Aorta (tissue), 5 donors: ENCODE results near the gene TBX21. TPM values are rescaled to one million over a fixed set of nuclear protein-coding genes. Genes with fewer than 3 reads are reported as not detected.

Experiments
- ATAC-seq: fragments of 200-7000 bp; cut with Tn5 transposase; one replicate; pipeline ENCODE4 v1.9.1; 2022; ENCODE audit warnings: moderate library complexity; ENCODE audit not compliant: low FRiP score
- DNase-seq, 2 donors: peaks; one replicate each; pipeline ENCODE4 v3.0.0-alpha.2; 2020
- H3K27ac ChIP-seq, 2 donors: one replicate each; pipeline ENCODE4 v1.5.1; 2013; ENCODE audit warnings: low read length in 2 of 2, mild to moderate bottlenecking in 2 of 2, moderate library complexity in 2 of 2, control low read depth in 1 of 2, inconsistent platforms in 1 of 2, low read depth in 1 of 2
- H3K27me3 ChIP-seq, 2 donors: one replicate each; pipeline ENCODE4 v1.6.1; 2013; ENCODE audit warnings: control low read depth in 1 of 2, low read length in 1 of 2, mild to moderate bottlenecking in 1 of 2, moderate library complexity in 1 of 2; ENCODE audit not compliant: insufficient read depth in 2 of 2, control insufficient read depth in 1 of 2
- H3K36me3 ChIP-seq, 2 donors: one replicate each; pipeline ENCODE4 v1.6.1; 2013; ENCODE audit warnings: control low read depth in 1 of 2, low read length in 1 of 2, mild to moderate bottlenecking in 1 of 2; ENCODE audit not compliant: insufficient read depth in 2 of 2, control insufficient read depth in 1 of 2
- H3K4me1 ChIP-seq, 2 donors: one replicate each; pipeline ENCODE4 v1.6.1; 2013; ENCODE audit warnings: low read length in 2 of 2, control low read depth in 1 of 2, mild to moderate bottlenecking in 1 of 2, moderate library complexity in 1 of 2; ENCODE audit not compliant: insufficient read depth in 2 of 2, control insufficient read depth in 1 of 2
- H3K4me3 ChIP-seq, 2 donors: one replicate each; pipeline ENCODE4 v1.5.1; 2013; ENCODE audit warnings: low read length in 2 of 2, control low read depth in 1 of 2, mild to moderate bottlenecking in 1 of 2
- H3K9me3 ChIP-seq: one replicate; pipeline ENCODE4 v1.6.1; 2013; ENCODE audit warnings: mild to moderate bottlenecking, low read length; ENCODE audit not compliant: control insufficient read depth
- WGBS, 2 donors: extraction: QIAGEN DNeasy Blood & Tissue Kit; methylation state at CpG; one replicate each; pipeline ENCODE4 v1.1.7; 2013; 5-methylcytosine and 5-hydroxymethylcytosine counted together
- intact Hi-C, 2 donors: fragments of 100-400 bp; cut with DNase I; formaldehyde crosslinking; loops; one replicate each; pipeline versions ENCODE4 v1.14.2 to v1.15.0; 2022
- polyA plus RNA-seq, 2 donors: library from polyadenylated mRNA; stranded (reverse); fragments of 200-250 nt; gene quantifications; one replicate each; pipeline ENCODE4 v1.2.3, GENCODE V29; 2013
- total RNA-seq, 2 donors: library from RNA; stranded (reverse); fragmentation: NEBNext Ultra II Directional; extraction: Animal tissue kit (Norgen Biotek cat#: 25700); gene quantifications; one replicate each; pipeline ENCODE4 v1.2.1, GENCODE V29; 2021
- donor health status: healthy with polysubstance abuse.
- donor health status: Bipolar disorder and iron deficiency.
- donor health status: DM: no; HTN: no; CAD: no.
- donor health status: DM: no; HTN: no; CAD: no.
- donor health status: DM: yes; HTN: yes; CAD: no.

The TBX21 gene
- total and polyA plus RNA-seq, 4 donors: 0.39 to 0.99 TPM; not detected in 2

DNA sequence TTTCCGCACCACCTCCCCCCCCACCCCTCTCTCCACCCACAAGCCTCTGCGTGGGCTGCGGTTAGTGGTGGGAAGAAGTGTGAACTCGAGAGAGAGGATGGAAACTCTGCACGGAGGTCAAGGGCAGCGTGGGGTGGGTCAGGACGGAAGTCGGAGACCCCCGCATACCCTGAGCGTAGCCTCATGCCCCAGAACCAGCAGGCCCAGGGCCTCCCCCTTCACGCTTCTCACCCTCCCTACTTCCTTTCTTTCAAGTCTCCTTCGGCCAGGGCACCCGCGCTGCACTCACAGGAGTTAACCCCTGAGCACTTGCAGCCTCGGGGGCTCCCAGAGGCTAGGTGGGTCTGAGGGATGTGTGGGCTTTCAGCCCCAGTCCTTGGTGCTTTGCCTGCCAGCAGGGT is 29.8 kb upstream of the TBX21 start:
- ATAC-seq (no peak), DNase-seq (peak; percentile 43 to 71)
- H3K9me3 ChIP-seq: no peaks in the 10 kb centered on the region

DNA sequence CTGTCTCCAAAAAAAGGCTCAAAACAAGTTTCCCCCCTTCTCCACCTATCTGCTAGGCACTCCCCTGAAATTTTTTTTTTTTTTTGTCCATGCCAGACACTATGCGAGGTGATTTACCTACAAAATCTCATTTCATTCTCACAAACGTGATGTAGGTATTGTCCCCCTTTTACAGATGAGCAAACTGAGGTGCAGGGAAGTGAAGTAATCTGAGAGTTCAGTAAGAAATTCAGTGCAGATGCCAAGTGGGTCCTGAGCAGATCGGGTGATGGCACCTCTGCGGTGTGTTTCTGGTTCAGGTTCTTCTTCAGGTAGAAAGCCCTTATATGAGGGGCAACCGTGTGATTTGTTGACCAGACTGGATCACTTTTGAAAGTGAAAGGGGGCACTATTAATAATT is 29.4 kb upstream of the TBX21 start:
- H3K9me3 ChIP-seq: no peaks in the 10 kb centered on the region
- 93 to 94% methylated on average over 5 of the region's 5 CpGs for WGBS, 2 donors
- DNase-seq (peak in 1 of 2 donors; percentile 8), ATAC-seq (no peak)
- no peak overlapping the region for H3K27ac ChIP-seq
- H3K4me3 ChIP-seq: no peak overlapping the region
- intact Hi-C loops: no loop called here
- H3K4me1 ChIP-seq: no peaks in the 10 kb centered on the region
- no peaks in the 10 kb centered on the region for H3K36me3 ChIP-seq
- H3K27me3 ChIP-seq: no peaks in the 10 kb centered on the region

More for the DNA sequence above, 29.8 kb upstream of the TBX21 start:
- no peaks in the 10 kb centered on the region for H3K4me1 ChIP-seq
- WGBS, 2 donors: 78 to 83% methylated on average over 13 to 15 of the region's 15 CpGs
- intact Hi-C loops: no loop called here
- H3K27ac ChIP-seq: no peak overlapping the region
- H3K27me3 ChIP-seq: no peaks in the 10 kb centered on the region
- no peaks in the 10 kb centered on the region for H3K36me3 ChIP-seq
- no peak overlapping the region for H3K4me3 ChIP-seq

DNA sequence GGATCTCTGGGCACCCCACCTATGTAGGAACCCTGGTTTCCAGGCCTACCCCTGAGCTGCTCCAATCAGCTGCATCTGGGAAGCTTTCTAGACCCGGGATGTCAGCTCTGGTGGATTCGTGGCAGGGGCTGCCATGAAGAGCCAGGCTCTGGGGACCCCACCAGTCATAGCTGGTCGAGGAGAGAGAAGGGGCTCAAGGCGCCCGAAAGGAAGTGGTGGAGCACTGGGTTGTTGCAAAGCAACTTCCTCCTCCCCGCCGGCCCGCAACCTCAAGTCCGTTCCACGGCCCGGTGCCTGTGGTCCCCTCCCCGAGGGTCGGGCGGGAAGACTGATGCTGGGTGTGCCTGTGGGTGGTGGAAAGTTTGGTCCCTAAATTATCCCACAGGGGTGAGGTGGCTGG is 28.9 kb upstream of the TBX21 start:
- H3K4me1 ChIP-seq: no peaks in the 10 kb centered on the region
- no peak overlapping the region for H3K4me3 ChIP-seq
- no peak overlapping the region for H3K27ac ChIP-seq
- no peaks in the 10 kb centered on the region for H3K36me3 ChIP-seq
- peak; percentile 58 to 75 for DNase-seq
- H3K9me3 ChIP-seq: no peaks in the 10 kb centered on the region
- 82% methylated on average over 14 of the region's 14 CpGs for WGBS, 2 donors
- intact Hi-C loops: no loop called here
- H3K27me3 ChIP-seq: no peaks in the 10 kb centered on the region
- no peak for ATAC-seq

DNA sequence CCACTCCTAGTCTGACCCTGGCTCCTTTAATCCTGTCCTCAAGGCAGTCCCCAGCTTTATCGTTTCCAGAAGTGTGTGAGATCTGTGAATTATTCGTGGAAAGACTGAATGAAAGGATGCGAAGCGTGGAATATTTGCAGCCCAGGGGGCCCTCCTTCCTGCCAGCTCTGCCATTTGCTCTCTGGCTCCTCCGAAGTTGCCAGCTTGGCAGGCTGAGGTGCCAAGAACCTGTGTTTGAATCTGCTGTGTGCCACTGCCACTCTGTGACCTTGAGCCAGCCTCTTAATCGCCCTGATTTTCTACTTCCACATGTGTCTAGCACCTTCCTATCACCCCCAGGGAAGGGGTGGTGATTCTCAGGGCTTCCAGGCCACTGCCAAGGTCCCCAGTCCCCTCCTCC is 28.3 kb upstream of the TBX21 start:
- H3K4me1 ChIP-seq: no peaks in the 10 kb centered on the region
- H3K36me3 ChIP-seq: no peaks in the 10 kb centered on the region
- H3K27ac ChIP-seq: no peak overlapping the region
- intact Hi-C loops: no loop called here
- DNase-seq: peak in 1 of 2 donors; percentile 37
- H3K27me3 ChIP-seq: no peaks in the 10 kb centered on the region
- no peak overlapping the region for H3K4me3 ChIP-seq
- ATAC-seq: no peak
- no peaks in the 10 kb centered on the region for H3K9me3 ChIP-seq
- 61 to 64% methylated on average over 6 of the region's 6 CpGs for WGBS, 2 donors

DNA sequence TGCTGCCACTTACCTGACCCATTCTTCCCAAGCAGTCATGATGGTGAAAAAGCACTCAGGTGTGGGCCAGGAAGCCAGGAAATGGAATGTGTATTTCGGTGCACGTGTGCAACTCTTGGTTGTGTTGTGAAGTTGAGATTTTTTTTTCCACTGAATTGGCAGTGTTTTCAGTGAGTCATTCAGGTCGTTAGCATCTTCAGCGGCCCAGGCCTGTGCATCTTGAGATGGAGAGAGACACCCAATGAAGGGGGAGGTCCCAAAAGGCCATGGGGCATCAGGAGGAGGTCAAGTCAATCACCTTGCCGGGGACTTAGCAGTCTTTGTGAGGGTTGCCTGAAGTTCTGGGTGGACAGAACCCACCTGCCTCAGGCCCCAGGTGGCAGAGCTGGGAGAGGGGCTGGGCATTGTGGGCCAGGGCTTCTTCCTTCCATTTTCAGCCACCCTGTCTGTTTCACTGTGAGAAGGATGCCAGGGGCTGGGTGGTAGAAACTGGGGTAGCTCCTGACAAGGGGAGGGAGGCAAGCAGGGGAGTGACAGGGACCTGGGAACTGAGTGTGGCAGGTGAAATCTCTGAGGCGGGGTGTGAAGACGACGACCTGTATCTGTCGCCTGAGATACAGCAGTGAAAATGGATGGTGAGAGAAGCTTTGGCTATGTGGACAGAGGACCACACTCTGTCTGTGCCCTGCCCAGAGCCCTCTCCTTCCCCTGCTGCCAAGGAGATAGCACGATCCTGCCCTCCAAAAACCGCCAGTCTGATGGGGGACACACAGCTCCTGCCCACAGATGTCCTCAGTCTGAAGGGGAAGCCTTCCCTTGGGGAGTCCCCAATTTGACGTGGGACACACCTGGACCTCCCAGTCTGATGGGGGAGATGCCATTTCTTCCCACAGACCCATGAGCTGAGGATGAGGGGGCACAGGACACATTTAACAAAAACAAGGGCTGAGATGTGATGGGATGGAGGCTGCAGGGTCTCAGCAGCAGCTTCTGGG is 27.2 kb upstream of the TBX21 start:
- Histone ChIP-seq H3K27ac (no peak overlapping the region), H3K4me3 (no peak overlapping the region), H3K4me1 (no peaks in the 10 kb centered on the region), H3K27me3 (no peaks in the 10 kb centered on the region), H3K9me3 (no peaks in the 10 kb centered on the region), H3K36me3 (no peaks in the 10 kb centered on the region)
- DNase-seq (peak; percentile 25 to 64), ATAC-seq (no peak)
- intact Hi-C loops: no loop called here
- 74 to 77% methylated on average over 12 of the region's 12 CpGs for WGBS, 2 donors

DNA sequence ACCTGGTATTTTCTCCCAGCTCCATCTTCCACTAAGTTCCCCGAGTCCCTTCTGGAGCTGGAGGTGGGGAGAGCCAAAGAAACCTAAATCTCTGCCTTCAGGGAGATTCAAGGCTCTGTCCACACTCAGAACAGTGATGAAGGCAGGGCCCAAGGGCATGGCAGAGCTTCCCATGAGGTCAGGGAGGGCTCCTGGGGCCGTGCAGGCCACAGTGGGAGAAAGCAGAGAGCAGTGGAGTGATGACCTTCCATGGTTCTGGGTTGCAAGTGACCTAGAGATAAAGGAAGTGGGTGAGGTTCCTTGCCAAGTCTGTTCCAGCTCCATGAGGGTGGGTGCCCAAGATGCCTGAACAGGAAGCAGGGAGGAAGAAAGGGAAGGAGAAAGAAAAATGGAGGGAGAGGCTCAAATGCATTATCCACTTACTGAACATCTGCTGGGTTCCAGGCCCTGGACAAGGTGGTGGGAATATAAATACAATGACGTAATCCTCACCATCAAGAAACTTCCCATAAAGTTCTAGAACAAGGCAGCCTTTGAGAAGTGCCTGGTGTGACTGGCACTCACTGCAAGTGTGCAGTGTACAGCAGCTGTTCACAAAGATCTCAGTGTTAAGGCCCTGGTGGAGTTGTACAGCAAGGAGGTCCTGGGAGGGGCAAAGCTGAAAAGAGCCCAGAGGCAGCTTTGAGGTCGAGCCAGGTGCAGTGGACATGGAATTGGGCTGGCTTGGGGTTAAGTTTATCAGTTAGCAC is 25.8 kb upstream of the TBX21 start:
- H3K27ac ChIP-seq: no peak overlapping the region
- H3K4me1 ChIP-seq: no peaks in the 10 kb centered on the region
- no peaks in the 10 kb centered on the region for H3K36me3 ChIP-seq
- no peak overlapping the region for H3K4me3 ChIP-seq
- 88 to 91% methylated on average over 4 of the region's 4 CpGs for WGBS, 2 donors
- no peak for ATAC-seq
- no peaks in the 10 kb centered on the region for H3K9me3 ChIP-seq
- intact Hi-C loops: no loop called here
- DNase-seq: peak; percentile 16 to 53
- no peaks in the 10 kb centered on the region for H3K27me3 ChIP-seq

DNA sequence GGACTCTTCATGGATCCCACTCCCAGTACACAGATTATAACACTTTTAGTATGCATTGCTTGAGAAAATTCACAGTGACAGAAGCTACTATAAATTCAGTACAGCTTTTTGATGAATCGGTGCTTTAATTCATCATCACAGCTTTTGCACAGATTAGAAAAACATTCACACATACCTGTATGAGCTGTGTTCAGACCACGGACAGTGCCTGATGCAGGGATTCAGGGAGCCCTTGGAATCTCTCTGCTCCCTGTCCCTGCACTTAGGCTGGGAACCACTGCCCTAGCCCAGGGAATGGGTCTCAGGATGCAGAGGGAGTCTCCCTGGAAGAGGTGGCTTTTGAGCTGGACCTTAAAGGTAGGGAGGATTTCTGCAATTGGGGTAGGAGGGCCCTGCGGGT is 25.2 kb upstream of the TBX21 start:
- intact Hi-C loops: no loop called here
- Histone ChIP-seq H3K27ac (no peak overlapping the region), H3K4me1 (no peaks in the 10 kb centered on the region), H3K36me3 (no peaks in the 10 kb centered on the region), H3K4me3 (no peak overlapping the region), H3K9me3 (no peaks in the 10 kb centered on the region), H3K27me3 (no peaks in the 10 kb centered on the region)
- DNase-seq: peak in 1 of 2 donors; percentile 4
- no peak for ATAC-seq
- 72 to 76% methylated on average over 3 of the region's 3 CpGs for WGBS, 2 donors

DNA sequence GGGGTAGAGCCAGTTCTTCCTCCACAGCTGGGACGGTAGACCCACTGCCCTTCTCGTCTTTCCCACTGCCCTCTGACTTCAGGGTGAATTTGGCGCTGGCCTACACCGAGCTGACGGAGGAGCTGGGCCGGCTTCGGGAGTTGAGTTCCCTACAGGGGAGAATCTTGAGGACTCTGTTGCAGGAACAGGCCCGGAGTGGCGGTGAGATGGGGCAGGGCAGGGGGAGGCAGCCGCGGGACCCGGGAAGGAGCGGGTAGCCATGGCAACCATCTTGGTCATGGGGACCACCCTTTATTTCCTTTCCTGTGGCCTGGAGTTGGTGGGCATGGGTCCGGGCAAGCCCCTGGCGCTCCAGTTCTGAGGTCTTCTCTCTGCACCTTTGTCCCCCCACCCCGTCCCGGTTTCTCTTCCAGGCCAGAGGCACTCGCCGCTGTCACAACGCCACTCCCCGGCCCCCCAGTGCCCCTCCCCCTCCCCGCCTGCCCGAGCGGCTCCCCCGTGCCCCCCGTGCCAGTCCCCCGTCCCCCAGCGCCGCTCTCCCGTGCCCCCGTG is 24.6 kb upstream of the TBX21 start:
- Histone ChIP-seq H3K27ac (no peak overlapping the region), H3K27me3 (no peaks in the 10 kb centered on the region), H3K4me1 (no peaks in the 10 kb centered on the region), H3K36me3 (no peaks in the 10 kb centered on the region), H3K9me3 (no peaks in the 10 kb centered on the region), H3K4me3 (peak overlapping the region; percentile 10 to 34)
- WGBS, 2 donors: 22 to 32% methylated on average over 14 to 31 of the region's 31 CpGs
- intact Hi-C loops: no loop called here
- peak; percentile 26 to 79 for DNase-seq
- ATAC-seq: no peak
